ENCODE data around the gene RASGRP2.
A peak's percentile ranks its signal among the peaks of the same experiment; 100 is the strongest.

The RASGRP2 gene

GRCh38 chr11:64778473-64779298, 34.7 kb upstream of the RASGRP2 start, which contains the start of gene SF1:
Gene SF1, minus strand, starts transcription at chr11:64778542. Its CDS starts 150 bp downstream, at chr11:64778392.
- in situ Hi-C loops (cut with HindIII; ENCODE audit: low pct_unique_long_range_greater_than_20kb, low sequenced_read_pairs), result no loop called here
- TF ChIP-seq JUND (IDR thresholded peaks at IDR 0.05; ENCODE audit: low read depth), result no peak
- DNase-seq (ENCODE audit: low read depth in 1 of 2, low spot score in 1 of 2), result peak; percentile 98 to 100

- TF ChIP-seq JUND (IDR thresholded peaks at IDR 0.05; ENCODE audit: low read depth), result no peak
- no peak for DNase-seq (ENCODE audit: low read depth in 1 of 2, low spot score in 1 of 2)
- in situ Hi-C loops (cut with HindIII; ENCODE audit: low pct_unique_long_range_greater_than_20kb, low sequenced_read_pairs), result no loop called here
Observed at GRCh38 chr11:64778223-64778472, 34.2 kb upstream of the RASGRP2 start.

GRCh38 chr11:64777449-64778222, 33.7 kb upstream of the RASGRP2 start:
- in situ Hi-C loops (cut with HindIII; ENCODE audit: low pct_unique_long_range_greater_than_20kb, low sequenced_read_pairs), result no loop called here
- DNase-seq (ENCODE audit: low read depth in 1 of 2, low spot score in 1 of 2), result peak; percentile 91 to 93
- TF ChIP-seq JUND (IDR thresholded peaks at IDR 0.05; ENCODE audit: low read depth), result no peak

GRCh38 chr11:64776875-64777274, 32.9 kb upstream of the RASGRP2 start:
- TF ChIP-seq JUND (IDR thresholded peaks at IDR 0.05; ENCODE audit: low read depth), result no peak
- DNase-seq (ENCODE audit: low read depth in 1 of 2, low spot score in 1 of 2), result no peak
- in situ Hi-C loops (cut with HindIII; ENCODE audit: low pct_unique_long_range_greater_than_20kb, low sequenced_read_pairs), result no loop called here

GRCh38 chr11:64776425-64776824, 32.5 kb upstream of the RASGRP2 start:
- TF ChIP-seq JUND (IDR thresholded peaks at IDR 0.05; ENCODE audit: low read depth), result no peak
- in situ Hi-C loops (cut with HindIII; ENCODE audit: low pct_unique_long_range_greater_than_20kb, low sequenced_read_pairs), result no loop called here
- DNase-seq (ENCODE audit: low read depth in 1 of 2, low spot score in 1 of 2), result no peak

GRCh38 chr11:64774144-64774543, 30.2 kb upstream of the RASGRP2 start:
- no peak for DNase-seq (ENCODE audit: low read depth in 1 of 2, low spot score in 1 of 2)
- TF ChIP-seq JUND (IDR thresholded peaks at IDR 0.05; ENCODE audit: low read depth), result no peak
- in situ Hi-C loops (cut with HindIII; ENCODE audit: low pct_unique_long_range_greater_than_20kb, low sequenced_read_pairs), result no loop called here

GRCh38 chr11:64772303-64773018, 28.5 kb upstream of the RASGRP2 start:
- in situ Hi-C loops (cut with HindIII; ENCODE audit: low pct_unique_long_range_greater_than_20kb, low sequenced_read_pairs), result no loop called here
- no peak for DNase-seq (ENCODE audit: low read depth in 1 of 2, low spot score in 1 of 2)
- TF ChIP-seq JUND (IDR thresholded peaks at IDR 0.05; ENCODE audit: low read depth), result no peak

- no peak for TF ChIP-seq JUND (IDR thresholded peaks at IDR 0.05; ENCODE audit: low read depth)
- in situ Hi-C loops (cut with HindIII; ENCODE audit: low pct_unique_long_range_greater_than_20kb, low sequenced_read_pairs), result no loop called here
- no peak for DNase-seq (ENCODE audit: low read depth in 1 of 2, low spot score in 1 of 2)
Observed at GRCh38 chr11:64771861-64772260, 27.9 kb upstream of the RASGRP2 start.

- no peak for DNase-seq (ENCODE audit: low read depth in 1 of 2, low spot score in 1 of 2)
- no peak for TF ChIP-seq JUND (IDR thresholded peaks at IDR 0.05; ENCODE audit: low read depth)
- in situ Hi-C loops (cut with HindIII; ENCODE audit: low pct_unique_long_range_greater_than_20kb, low sequenced_read_pairs), result no loop called here
Observed at GRCh38 chr11:64770120-64770519, 26.2 kb upstream of the RASGRP2 start.

- no peak for DNase-seq (ENCODE audit: low read depth in 1 of 2, low spot score in 1 of 2)
- no peak for TF ChIP-seq JUND (IDR thresholded peaks at IDR 0.05; ENCODE audit: low read depth)
- in situ Hi-C loops (cut with HindIII; ENCODE audit: low pct_unique_long_range_greater_than_20kb, low sequenced_read_pairs), result no loop called here
Observed at GRCh38 chr11:64769283-64769682, 25.3 kb upstream of the RASGRP2 start.

- in situ Hi-C loops (cut with HindIII; ENCODE audit: low pct_unique_long_range_greater_than_20kb, low sequenced_read_pairs), result no loop called here
- TF ChIP-seq JUND (IDR thresholded peaks at IDR 0.05; ENCODE audit: low read depth), result no peak
- DNase-seq (ENCODE audit: low read depth in 1 of 2, low spot score in 1 of 2), result no peak
Observed at GRCh38 chr11:64768300-64768694, 24.4 kb upstream of the RASGRP2 start.

GRCh38 chr11:64767344-64768299, 23.7 kb upstream of the RASGRP2 start:
- peak; percentile 62 to 81 for DNase-seq (ENCODE audit: low read depth in 1 of 2, low spot score in 1 of 2)
- in situ Hi-C loops (cut with HindIII; ENCODE audit: low pct_unique_long_range_greater_than_20kb, low sequenced_read_pairs), result no loop called here

More at GRCh38 chr11:64767344-64768299, 23.7 kb upstream of the RASGRP2 start:
- TF ChIP-seq JUND (IDR thresholded peaks at IDR 0.05; ENCODE audit: low read depth), result no peak
